HS-27A (cell line): Measurements from ENCODE around the gene AVP.
A peak's percentile ranks its signal among the peaks of the same experiment; 100 is the strongest.

Source experiments
- DNase-seq: peaks from one replicate; pipeline ENCODE4 v3.0.0-alpha.2; 2012; ENCODE audit warnings: low read depth, missing footprints

AVP gene

DNA sequence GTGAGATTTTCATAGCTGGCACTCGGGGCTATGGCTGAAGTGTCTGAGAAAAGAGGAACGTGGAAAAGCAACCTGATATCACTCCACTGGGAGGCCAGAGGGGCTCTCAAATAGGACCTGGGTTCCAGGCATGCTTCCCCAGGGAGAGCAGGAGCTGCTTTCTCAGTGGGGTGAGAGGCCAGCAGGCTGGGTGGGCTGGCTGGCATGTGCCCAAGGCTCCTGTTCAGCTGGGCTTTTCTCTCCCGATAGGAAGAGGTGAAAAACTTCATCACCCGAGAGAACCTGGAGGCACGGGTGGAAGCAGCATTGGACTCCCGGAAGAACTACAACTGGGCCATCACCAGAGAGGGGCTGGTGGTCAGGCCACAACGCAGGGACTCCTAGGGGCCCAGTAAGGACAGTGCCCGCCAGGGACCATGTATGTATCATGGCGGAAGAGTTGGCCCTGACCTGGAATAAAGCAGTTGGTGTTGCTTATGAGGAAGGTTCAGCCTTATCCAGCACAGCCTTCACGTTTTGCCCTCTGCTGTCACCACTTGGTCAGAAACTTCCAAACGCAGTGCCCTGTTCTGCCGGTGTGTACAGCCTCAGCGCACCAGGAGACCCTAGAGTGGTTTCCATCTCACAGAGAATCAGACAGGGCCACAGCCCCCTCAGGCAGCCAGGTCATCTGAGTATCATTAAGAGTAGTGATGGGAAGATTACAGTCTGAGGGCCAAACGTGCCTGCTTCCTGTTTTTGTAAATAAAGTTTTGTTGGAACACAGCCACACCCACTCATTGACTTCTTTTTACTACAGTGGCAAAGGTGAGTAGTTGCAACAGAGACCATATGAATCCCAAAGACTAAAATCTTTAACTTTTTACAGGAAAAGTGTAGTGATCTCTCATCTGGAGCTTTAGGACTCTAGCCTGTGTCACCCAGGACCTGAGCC lies 36.8 kb downstream of the AVP start:
- no peak for DNase-seq

DNA sequence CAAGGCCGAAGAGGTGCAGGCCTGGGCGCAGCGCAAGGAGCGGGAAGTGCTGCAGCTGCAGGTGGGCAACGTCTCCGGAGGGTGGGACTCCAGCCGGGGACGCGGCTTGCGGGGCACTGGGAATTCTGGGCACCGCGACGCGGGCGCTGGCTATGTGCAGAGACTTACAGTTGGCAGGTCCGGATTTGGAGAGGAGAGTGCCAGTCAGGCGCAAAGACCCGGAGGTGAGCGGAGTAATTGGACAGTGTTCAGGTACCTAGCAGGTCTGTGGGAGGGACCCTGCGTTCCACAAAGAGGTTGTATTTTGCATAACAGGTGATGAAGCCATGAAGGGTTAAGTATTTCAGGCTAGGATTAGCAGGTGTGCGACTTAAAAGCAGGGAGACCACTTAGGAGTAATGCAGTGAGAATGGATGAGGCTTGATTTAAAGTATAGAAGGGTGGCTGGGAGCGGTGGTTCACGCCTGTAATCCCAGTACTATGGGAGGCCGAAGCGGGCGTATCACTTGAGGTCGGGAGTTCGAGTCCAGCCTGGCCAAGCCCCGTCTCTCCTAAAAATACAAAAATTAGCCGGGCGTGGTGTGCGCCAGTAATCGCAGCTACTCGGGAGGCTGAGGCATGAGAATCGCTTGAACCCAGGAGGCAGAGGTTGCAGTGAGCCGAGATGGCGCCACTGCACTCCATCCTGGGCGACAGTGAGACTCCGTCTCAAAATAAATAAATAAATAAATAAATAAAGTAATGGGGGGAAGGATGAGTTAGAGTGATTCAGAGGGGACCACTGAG lies 37.7 kb downstream of the AVP start:
- DNase-seq = no peak

DNA sequence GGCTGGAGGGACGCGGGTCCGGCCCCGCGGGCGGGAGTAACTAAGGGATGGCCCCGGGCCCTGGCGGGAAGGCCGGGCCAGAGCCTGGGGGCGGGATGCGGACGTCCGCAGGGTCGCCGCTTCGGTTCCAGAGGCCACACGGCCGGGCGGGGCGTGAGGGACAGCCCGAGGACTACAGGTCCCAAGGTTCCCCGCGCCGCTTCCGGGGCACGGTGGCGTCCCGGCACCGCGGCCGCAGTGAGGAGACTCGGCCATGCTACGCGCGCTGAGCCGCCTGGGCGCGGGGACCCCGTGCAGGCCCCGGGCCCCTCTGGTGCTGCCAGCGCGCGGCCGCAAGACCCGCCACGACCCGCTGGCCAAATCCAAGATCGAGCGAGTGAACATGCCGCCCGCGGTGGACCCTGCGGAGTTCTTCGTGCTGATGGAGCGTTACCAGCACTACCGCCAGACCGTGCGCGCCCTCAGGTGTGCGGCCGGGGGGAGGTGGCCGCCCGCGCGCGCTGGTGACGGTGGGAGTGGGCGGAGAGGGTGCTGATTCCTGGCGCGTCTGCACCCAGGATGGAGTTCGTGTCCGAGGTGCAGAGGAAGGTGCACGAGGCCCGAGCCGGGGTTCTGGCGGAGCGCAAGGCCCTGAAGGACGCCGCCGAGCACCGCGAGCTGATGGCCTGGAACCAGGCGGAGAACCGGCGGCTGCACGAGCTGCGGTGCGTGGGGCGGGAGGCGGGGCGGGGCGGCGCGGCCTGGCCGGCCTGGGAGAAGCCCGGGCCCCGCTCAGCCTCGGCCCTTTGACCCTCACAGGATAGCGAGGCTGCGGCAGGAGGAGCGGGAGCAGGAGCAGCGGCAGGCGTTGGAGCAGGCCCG lies 38.5 kb downstream of the AVP start, which contains the start of gene MRPS26:
Gene MRPS26 (plus strand): TSS at position 237 of the 861 bp plus-strand sequence. CDS start 17 bp downstream, at position 254.
- DNase-seq = peak; percentile 63

DNA sequence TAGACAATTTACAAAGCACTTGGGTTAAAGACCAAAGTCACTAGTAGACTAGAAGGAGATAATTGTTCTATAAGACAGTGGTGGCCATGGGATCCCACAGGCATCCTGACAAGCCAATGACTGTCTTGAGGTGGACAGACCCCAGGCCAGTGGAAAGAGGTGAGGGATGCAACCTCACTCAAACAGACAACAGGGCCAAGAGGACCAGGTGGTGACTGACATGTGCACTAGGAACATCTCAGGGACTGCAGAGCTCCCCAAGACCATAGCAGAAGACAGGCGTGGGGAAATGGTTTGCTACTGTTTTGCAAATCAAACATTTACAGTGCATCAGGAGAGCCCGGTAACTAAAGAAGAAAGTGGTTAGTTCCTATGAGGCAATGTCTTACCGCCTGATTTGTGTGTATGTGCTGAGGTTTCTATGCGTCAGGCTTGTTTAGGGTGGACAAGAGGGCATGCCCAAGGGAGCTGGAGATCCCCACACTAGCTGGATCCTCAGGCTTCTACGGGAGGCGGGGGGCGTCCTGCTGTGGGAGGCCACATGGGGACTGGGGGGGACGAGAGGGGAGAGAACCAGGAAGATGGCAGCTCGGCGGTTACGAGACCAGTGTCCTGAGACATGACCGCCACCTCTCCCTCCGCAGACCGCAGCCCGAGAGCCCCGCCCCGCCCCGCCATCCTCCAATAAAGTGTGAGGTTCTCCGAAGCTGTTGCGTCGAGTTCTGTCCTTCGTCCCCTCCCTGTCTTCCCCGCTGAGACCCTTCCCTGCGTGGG lies 39.3 kb downstream of the AVP start:
- DNase-seq = peak; percentile 59

DNA sequence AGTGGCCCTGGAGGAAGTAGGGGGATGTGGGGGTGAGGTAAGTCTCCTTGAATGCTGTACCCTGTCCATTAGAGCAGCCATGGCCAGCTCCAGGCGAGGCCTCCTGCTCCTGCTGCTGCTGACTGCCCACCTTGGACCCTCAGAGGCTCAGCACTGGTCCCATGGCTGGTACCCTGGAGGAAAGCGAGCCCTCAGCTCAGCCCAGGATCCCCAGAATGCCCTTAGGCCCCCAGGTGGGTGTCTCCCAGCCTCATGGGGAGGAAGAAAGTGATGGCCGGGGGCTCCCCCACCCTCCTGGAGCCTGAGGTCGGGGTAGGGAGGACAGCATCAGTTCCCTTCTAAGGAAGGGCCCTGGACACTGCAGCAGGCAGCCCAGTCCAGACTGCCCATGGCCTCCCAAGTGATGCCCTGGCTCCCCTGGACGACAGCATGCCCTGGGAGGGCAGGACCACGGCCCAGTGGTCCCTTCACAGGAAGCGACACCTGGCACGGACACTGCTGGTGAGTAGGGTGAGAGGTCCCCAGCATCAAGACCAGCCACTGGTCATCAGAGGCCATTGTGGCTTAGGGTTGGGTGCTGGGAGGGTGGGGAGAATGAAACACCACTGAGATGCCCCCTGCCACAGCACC lies 40.1 kb downstream of the AVP start:
- DNase-seq = no peak

DNA sequence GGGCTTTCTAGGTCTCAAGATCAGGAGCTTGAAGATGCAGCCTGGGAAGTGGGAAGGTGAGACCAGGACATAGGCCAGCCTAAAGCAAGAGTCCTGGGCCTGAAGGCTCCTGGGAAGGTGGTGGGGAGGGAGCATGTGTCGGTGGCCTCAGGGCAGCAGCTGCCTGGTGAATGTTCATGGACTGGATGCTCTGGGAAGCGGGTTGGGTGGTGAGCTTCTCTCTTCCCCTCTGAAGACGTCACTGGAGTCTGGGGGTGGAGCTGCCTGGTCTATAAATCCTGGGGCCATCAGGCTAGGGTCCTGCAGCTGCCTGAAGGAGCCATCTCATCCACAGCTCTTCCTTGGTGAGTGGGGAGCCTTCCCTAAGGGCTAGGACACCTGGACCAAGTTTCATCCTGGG lies 41.2 kb downstream of the AVP start, which contains the start of gene GNRH2:
Gene GNRH2 (plus strand): TSS at position 301 of the 400 bp plus-strand sequence. CDS start 793 bp downstream, outside the sequence.
- no peak for DNase-seq

DNA sequence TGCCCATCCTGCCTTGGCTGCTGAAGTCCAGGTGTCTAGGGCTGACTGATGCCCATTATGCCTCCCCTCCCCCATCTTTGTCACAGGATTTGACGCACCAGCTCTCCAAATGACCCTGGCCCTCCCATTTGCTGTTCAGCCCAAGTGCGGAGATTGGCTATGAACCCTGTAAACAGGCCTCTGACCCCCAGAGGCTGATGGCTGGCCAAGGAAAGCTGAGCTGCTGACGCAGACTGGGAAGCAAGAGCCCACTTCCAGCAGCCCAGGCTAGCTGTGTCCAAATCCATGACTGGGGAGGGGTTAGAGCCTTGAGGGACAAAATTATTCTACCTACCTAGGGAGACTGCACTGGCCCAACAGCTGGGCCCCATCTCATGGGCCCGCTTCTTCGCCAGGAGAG lies 41.9 kb downstream of the AVP start:
- no peak for DNase-seq

DNA sequence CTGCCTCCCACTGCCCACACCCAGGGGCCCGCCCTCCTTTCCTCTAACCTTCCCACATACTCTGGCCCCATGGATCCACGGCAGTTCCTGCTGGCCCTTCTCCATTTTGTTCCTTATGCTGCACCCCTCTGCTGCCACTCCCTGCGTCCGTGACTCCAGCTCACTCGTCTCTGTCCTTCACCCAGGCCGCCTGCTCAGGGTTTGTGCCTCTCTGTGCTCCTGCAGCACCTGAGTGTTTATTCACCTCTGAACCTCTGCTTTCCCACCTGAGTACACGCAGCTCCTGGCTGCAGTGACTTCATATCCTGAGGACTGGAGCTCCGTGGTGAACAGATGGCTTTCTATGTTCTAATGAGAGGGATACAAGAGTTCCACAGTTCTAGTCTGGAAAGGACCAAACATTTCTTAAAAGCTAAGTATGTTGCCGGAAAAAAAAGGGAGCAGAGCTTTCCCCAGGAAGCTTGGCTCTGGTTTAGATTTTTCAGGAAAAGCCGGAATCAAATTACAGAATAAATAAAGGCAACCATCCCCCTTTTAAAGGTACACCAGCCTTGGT lies 42.6 kb downstream of the AVP start:
- no peak for DNase-seq

DNA sequence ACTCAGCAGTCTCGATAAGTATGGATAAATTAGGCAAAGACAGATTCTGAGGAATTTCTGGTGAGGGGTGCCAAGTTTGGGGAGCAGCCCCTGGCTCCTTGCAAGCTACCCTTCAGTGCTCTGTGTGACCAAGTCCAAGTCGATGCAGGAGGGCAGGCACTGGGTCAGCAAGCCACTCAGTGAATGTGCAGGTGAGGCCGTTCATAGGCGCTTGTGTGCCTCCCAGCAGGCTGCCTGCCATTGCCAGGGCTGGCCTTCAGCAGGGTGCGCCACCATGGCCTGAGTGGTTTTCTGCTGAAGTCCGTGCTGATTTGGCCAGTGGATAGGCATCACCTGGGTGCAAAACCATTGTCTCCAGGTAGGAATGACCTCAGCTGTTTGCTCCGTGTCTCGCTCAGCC lies 44.4 kb downstream of the AVP start:
- no peak for DNase-seq

DNA sequence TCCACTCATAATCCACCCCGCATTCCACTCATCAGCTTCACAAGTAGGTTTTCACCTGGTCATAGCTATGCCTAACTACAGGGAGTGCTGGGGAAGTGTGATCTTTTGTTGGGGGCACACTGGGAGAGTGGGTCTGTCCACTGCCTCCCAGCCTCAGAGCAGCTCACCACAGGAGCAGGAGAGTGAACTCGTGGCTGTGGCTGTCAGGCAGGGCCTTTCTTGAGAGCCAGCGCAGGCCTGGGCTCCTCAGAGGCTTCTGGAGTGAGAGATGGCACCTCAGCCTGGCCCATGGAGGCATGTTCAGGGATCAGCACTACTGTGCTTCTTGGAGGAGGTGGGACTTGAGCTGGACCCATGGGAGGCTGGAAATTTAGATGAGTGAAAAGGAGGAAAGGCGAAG lies 45.1 kb downstream of the AVP start:
- DNase-seq = no peak

DNA sequence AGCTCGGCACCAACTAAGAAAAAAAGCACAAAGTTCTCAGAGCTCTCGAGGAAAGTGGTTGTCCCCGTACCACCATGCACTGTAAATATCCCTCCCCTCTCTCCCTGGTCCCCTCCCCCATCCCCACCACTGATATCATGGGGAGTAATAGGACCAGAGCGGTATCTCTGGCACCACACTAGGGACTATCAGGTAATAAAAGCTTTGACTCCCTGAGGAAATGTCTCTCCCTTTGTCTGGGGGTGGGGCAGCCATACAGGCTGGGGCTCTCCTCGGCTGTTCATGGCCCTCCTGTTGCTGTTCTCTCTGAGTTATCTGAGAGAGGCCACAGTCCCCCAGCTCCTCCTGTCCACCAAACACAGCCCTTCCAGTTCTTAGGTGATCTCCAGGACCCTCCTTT lies 46.1 kb downstream of the AVP start:
- no peak for DNase-seq

DNA sequence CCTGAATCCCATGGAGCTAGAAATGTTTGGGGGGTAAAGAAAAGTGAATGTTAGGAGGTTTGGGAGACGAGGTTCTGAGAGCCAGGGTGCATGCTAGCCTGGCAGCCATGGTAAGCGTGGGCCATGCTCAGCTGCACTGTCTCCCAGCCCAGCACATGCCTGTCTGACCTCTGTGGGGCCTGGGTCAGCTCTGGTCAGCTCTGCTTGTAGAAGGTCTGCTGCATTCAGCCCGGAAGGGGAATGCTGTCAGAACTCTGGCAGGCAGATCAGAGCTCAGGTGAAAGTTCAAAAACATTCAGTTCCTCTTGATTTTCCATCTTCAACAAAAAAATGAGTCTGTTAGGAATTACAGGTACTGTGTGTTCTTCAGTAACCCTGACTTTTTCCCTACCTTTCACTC lies 46.9 kb downstream of the AVP start:
- no peak for DNase-seq

DNA sequence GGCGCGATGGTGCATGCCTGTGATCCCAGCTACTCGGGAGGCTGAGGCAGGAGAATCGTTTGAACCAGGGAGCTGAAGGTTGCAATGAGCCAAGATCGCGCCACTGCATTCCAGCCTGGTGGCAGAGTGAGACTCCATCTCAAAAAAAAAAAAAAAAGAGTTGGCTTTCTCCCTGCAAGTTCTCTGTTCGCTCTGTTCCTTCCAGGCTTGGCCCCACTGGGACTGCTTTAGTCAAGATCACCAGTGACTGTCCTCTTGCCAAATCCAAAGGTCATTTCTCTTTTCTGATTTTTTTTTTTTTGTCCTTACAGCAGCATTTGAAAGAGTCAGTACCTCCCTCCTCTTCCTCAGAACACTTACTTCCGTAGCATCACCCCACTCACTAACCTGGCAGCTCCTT lies 51.9 kb downstream of the AVP start:
- DNase-seq = no peak
